Uterus (tissue), 2 donors: Measurements from ENCODE around the gene C12orf76.

Experiments
- CTCF ChIP-seq, 4 experiments: fragments of 200-600 bp in 2 of 4; fragments of 450-650 bp in 2 of 4; sonication (generic) in 2 of 4; IDR thresholded peaks; one replicate each; pipeline ENCODE4 v1.5.1; 2016 to 2019; ENCODE audit warnings: antibody characterized with exemption in 4 of 4, mild to moderate bottlenecking in 2 of 4, moderate library complexity in 1 of 4
- POLR2A ChIP-seq, 2 donors: fragments of 450-650 bp; IDR thresholded peaks; one replicate each; pipeline ENCODE4 v1.6.1; 2016; ENCODE audit warnings: antibody characterized with exemption in 2 of 2, mild to moderate bottlenecking in 1 of 2, moderate library complexity in 1 of 2

DNA sequence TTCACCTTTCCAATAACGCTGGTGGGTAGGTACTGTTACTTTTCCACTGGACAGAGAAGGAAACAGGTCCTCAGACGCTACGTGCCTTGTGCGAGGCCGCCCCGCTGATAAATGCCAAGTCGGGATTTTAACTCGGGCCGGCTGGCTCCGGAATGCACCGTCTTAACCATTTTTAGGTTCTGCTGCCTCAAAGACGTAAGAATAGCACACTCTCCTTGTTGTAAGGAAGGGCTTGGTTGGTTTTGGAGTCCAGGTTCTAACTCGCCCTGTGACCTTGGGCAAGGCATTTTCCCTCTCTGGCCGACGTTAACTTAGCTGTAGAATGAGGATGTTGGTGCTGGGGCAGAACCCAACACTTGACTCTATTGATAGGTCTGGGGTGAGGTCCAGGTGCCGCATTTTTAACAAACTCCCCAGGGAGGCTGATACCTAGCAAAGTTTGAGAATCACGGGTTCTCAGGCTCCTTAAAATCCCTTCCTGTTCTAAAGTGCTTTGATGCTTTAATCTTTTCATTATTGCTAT is 48.3 kb downstream of the C12orf76 start:
- TF ChIP-seq CTCF (IDR thresholded peaks at IDR 0.05) (no peak), POLR2A (IDR thresholded peaks at IDR 0.05) (no peak)
